Measurements from ENCODE around the gene KDM2A. TPM values are rescaled to one million over a fixed set of nuclear protein-coding genes. Genes with fewer than 3 reads are reported as not detected.

KDM2A gene
- total RNA-seq, 1 experiment from 2014 or later, result 50.4 TPM

GRCh38 chr11:67291481-67292381 lies 172.7 kb downstream of the KDM2A start:
- Histone ChIP-seq H3K4me3 (replicated peaks in 1 of 2; ENCODE audit: low read depth in 1 of 2, low read length in 2 of 2) (no peak overlapping the region), H2AFZ (ENCODE audit: low read depth, low read length, poor library complexity, severe bottlenecking) (no peak overlapping the region), H3K27ac (ENCODE audit: low read depth, low read length) (no peak overlapping the region), H3K4me2 (ENCODE audit: low read length) (no peak overlapping the region), H3K4me1 (ENCODE audit: control insufficient read depth in 1 of 2, insufficient read depth in 2 of 2, low read length in 2 of 2) (peaks cover 13 to 29% of the 10 kb centered on the region in 2 experiments), H3K9me2 (ENCODE audit: insufficient read depth) (no peaks in the 10 kb centered on the region), H3K27me3 (ENCODE audit: insufficient read depth, low read length) (no peaks in the 10 kb centered on the region), H3K79me2 (ENCODE audit: insufficient read depth, low read length) (peaks cover 38% of the 10 kb centered on the region; the same call in 1 of the 2 replicates), H4K20me1 (ENCODE audit: insufficient read depth) (no peaks in the 10 kb centered on the region), H3K9me3 (ENCODE audit: control insufficient read depth in 1 of 2, insufficient read depth in 1 of 2, low read depth in 1 of 2, low read length in 2 of 2) (peaks cover 0 to 17% of the 10 kb centered on the region in 2 experiments; a peak in 1 of 4 replicates), H3K9ac (ENCODE audit: low read length) (no peak overlapping the region), H3K36me3 (ENCODE audit: control insufficient read depth in 1 of 2, insufficient read depth in 2 of 2, low read length in 2 of 2) (peaks cover 3 to 39% of the 10 kb centered on the region in 2 experiments; a peak in 2 of 4 replicates)
- RAD21 ChIA-PET (ENCODE audit: low non-redundant PET in 1 of 2, low total read pairs in 2 of 2, uncharacterized antibody in 2 of 2, unreplicated experiment in 2 of 2), result no interaction called here
- CTCF ChIA-PET, result interaction anchor here (1.2 kb wide), 1 partner anchor 25 kb away, joined by 3 read pairs; no protein-coding TSS in a partner anchor
- TF ChIP-seq POLR2AphosphoS5 (IDR thresholded peaks at IDR 0.05; ENCODE audit: low read depth, low read length) (no peak), ZBTB33 (IDR thresholded peaks at IDR 0.05; ENCODE audit: extremely low read depth, insufficient replicate concordance, low read length) (no peak), ATF3 (IDR thresholded peaks at IDR 0.05) (no peak), SIN3A (IDR thresholded peaks at IDR 0.05; ENCODE audit: low read depth) (no peak), ELF1 (IDR thresholded peaks at IDR 0.05; ENCODE audit: borderline replicate concordance, low read depth) (no peak), ZFX (IDR thresholded peaks at IDR 0.05) (no peak), RAD21 (IDR thresholded peaks at IDR 0.05; ENCODE audit: low read depth) (no peak), CBX3 (IDR thresholded peaks at IDR 0.05; ENCODE audit: low read depth) (no peak), FOSL1 (IDR thresholded peaks at IDR 0.05; ENCODE audit: low read depth) (no peak), EGR1 (IDR thresholded peaks at IDR 0.05; ENCODE audit: low read depth) (no peak), CEBPB (IDR thresholded peaks at IDR 0.05; ENCODE audit: low read depth) (no peak), POLR2A (IDR thresholded peaks at IDR 0.05; ENCODE audit: borderline replicate concordance, extremely low read depth, insufficient read depth, insufficient read length) (no peak), TCF7L2 (IDR thresholded peaks at IDR 0.05; ENCODE audit: borderline replicate concordance, extremely low read depth, insufficient read depth, insufficient read length) (no peak)
- no TSS peak for BruUV-seq (replicated peaks)
- intact Hi-C loops (cut with micrococcal nuclease), result no loop called here
- ATAC-seq (no peak), DNase-seq (ENCODE audit: low read depth, low spot score) (no peak)
- POLR2A ChIA-PET, result no interaction called here

Data from HCT116 (cell line).